Ishikawa (cell line): ENCODE results near the gene PCYT1A.

Experiments used
- CEBPB ChIP-seq: IDR thresholded peaks from 2 replicates; pipeline ENCODE4 v1.6.1; 2012
- EP300 ChIP-seq: IDR thresholded peaks from 2 replicates; pipeline ENCODE4 v1.6.1; 2012; ENCODE audit warnings: borderline replicate concordance
- FOXM1 ChIP-seq: IDR thresholded peaks from 2 replicates; pipeline ENCODE4 v1.6.1; 2012; ENCODE audit warnings: low read depth, borderline replicate concordance
- RAD21 ChIP-seq: IDR thresholded peaks from 2 replicates; pipeline ENCODE4 v1.6.1; 2012; ENCODE audit warnings: low read depth
- REST ChIP-seq: IDR thresholded peaks from 2 replicates; pipeline ENCODE4 v1.6.1; 2012; ENCODE audit warnings: low read depth, mild to moderate bottlenecking
- TCF12 ChIP-seq: IDR thresholded peaks from 2 replicates; pipeline ENCODE4 v1.6.1; 2012; ENCODE audit warnings: low read depth

GRCh38 chr3:196334982-196335381, 47.5 kb upstream of the PCYT1A start:
- TF ChIP-seq EP300 (no peak), REST (no peak), RAD21 (no peak), TCF12 (no peak), FOXM1 (no peak), CEBPB (no peak)
